Measurements from ENCODE around the gene TSPAN9. TPM values are rescaled to one million over a fixed set of nuclear protein-coding genes. Genes with fewer than 3 reads are reported as not detected.
A peak's percentile ranks its signal among the peaks of the same experiment; 100 is the strongest.

The TSPAN9 gene
- total RNA-seq, 1 donor from 2014 or later, result 40.9 TPM

- H3K27ac ChIP-seq (ENCODE audit: low read depth, low read length), result no peak overlapping the region
- no peak overlapping the region for H3K4me3 ChIP-seq (ENCODE audit: insufficient read depth, low read depth, low read length)
- TF ChIP-seq CTCF (IDR thresholded peaks at IDR 0.05; ENCODE audit: insufficient read depth, low read depth, low read length), result no peak
- no peak for TF ChIP-seq EZH2 (IDR thresholded peaks at IDR 0.05; ENCODE audit: insufficient read depth, low read length)
- H3K36me3 Mint-ChIP-seq (ENCODE audit: low read depth, unreplicated experiment), result peaks cover 17% of the 10 kb centered on the region
- peaks cover 29% of the 10 kb centered on the region for H3K4me1 ChIP-seq (ENCODE audit: insufficient read depth, low read length)
- no peaks in the 10 kb centered on the region for H3K9me3 ChIP-seq (ENCODE audit: insufficient read depth, low read depth, low read length)
- H3K9ac ChIP-seq (ENCODE audit: low read length), result no peak overlapping the region
- H3K9me3 Mint-ChIP-seq (ENCODE audit: unreplicated experiment), result peaks cover 3% of the 10 kb centered on the region
- no peak overlapping the region for H3K4me2 ChIP-seq (ENCODE audit: low read length)
- H3K27ac Mint-ChIP-seq (ENCODE audit: unreplicated experiment), result no peak overlapping the region
- no peaks in the 10 kb centered on the region for H3K79me2 ChIP-seq (ENCODE audit: insufficient read depth, low read length)
- DNase-seq (ENCODE audit: low read depth) (no peak), FAIRE-seq (no peak)
- peaks cover 2% of the 10 kb centered on the region for H3K4me1 Mint-ChIP-seq (ENCODE audit: low read depth, unreplicated experiment)
- H3K27me3 Mint-ChIP-seq (ENCODE audit: low read depth, unreplicated experiment), result peaks cover 18% of the 10 kb centered on the region
- H3K27me3 ChIP-seq (ENCODE audit: insufficient read depth, low read length), result no peaks in the 10 kb centered on the region
- peaks cover 50% of the 10 kb centered on the region for H4K20me1 ChIP-seq (ENCODE audit: insufficient read depth, low read length)
- no peak overlapping the region for H2AFZ ChIP-seq (ENCODE audit: low read depth, low read length)
- no peak overlapping the region for H3K4me3 Mint-ChIP-seq (ENCODE audit: unreplicated experiment)
- peaks cover 3% of the 10 kb centered on the region for H3K36me3 ChIP-seq (ENCODE audit: insufficient read depth, low read length)
Observed at GRCh38 chr12:3277306-3277943, 200.2 kb downstream of the TSPAN9 start.

GRCh38 chr12:3278681-3279414 lies 201.7 kb downstream of the TSPAN9 start:
- no peaks in the 10 kb centered on the region for H3K27me3 ChIP-seq (ENCODE audit: insufficient read depth, low read length)
- H3K4me2 ChIP-seq (ENCODE audit: low read length), result no peak overlapping the region
- H3K79me2 ChIP-seq (ENCODE audit: insufficient read depth, low read length), result no peaks in the 10 kb centered on the region
- peaks cover 3% of the 10 kb centered on the region for H3K36me3 ChIP-seq (ENCODE audit: insufficient read depth, low read length)
- H3K36me3 Mint-ChIP-seq (ENCODE audit: low read depth, unreplicated experiment), result peaks cover 17% of the 10 kb centered on the region
- H3K9me3 ChIP-seq (ENCODE audit: insufficient read depth, low read depth, low read length), result no peaks in the 10 kb centered on the region
- no peak for FAIRE-seq
- no peak for TF ChIP-seq CTCF (IDR thresholded peaks at IDR 0.05; ENCODE audit: insufficient read depth, low read depth, low read length)
- TF ChIP-seq EZH2 (IDR thresholded peaks at IDR 0.05; ENCODE audit: insufficient read depth, low read length), result no peak
- no peak for DNase-seq (ENCODE audit: low read depth)
- peaks cover 36% of the 10 kb centered on the region for H4K20me1 ChIP-seq (ENCODE audit: insufficient read depth, low read length)
- H2AFZ ChIP-seq (ENCODE audit: low read depth, low read length), result no peak overlapping the region
- H3K4me1 ChIP-seq (ENCODE audit: insufficient read depth, low read length), result peaks cover 18% of the 10 kb centered on the region
- no peak overlapping the region for H3K9ac ChIP-seq (ENCODE audit: low read length)
- no peak overlapping the region for H3K4me3 ChIP-seq (ENCODE audit: insufficient read depth, low read depth, low read length)
- H3K27me3 Mint-ChIP-seq (ENCODE audit: low read depth, unreplicated experiment), result peaks cover 18% of the 10 kb centered on the region
- peaks cover 2% of the 10 kb centered on the region for H3K4me1 Mint-ChIP-seq (ENCODE audit: low read depth, unreplicated experiment)
- H3K27ac Mint-ChIP-seq (ENCODE audit: unreplicated experiment), result peak overlapping the region; percentile 26
- H3K27ac ChIP-seq (ENCODE audit: low read depth, low read length), result no peak overlapping the region
- no peak overlapping the region for H3K4me3 Mint-ChIP-seq (ENCODE audit: unreplicated experiment)
- peaks cover 3% of the 10 kb centered on the region for H3K9me3 Mint-ChIP-seq (ENCODE audit: unreplicated experiment)

GRCh38 chr12:3279415-3279780 lies 202.2 kb downstream of the TSPAN9 start:
- peaks cover 20% of the 10 kb centered on the region for H3K36me3 Mint-ChIP-seq (ENCODE audit: low read depth, unreplicated experiment)
- no peak overlapping the region for H3K27ac ChIP-seq (ENCODE audit: low read depth, low read length)
- peaks cover 12% of the 10 kb centered on the region for H3K4me1 ChIP-seq (ENCODE audit: insufficient read depth, low read length)

More at GRCh38 chr12:3279415-3279780, 202.2 kb downstream of the TSPAN9 start:
- H3K9me3 ChIP-seq (ENCODE audit: insufficient read depth, low read depth, low read length), result no peaks in the 10 kb centered on the region
- no peak for DNase-seq (ENCODE audit: low read depth)
- TF ChIP-seq CTCF (IDR thresholded peaks at IDR 0.05; ENCODE audit: insufficient read depth, low read depth, low read length) (no peak), EZH2 (IDR thresholded peaks at IDR 0.05; ENCODE audit: insufficient read depth, low read length) (no peak)
- no peaks in the 10 kb centered on the region for H3K27me3 ChIP-seq (ENCODE audit: insufficient read depth, low read length)
- no peak overlapping the region for H3K4me3 Mint-ChIP-seq (ENCODE audit: unreplicated experiment)
- no peak overlapping the region for H2AFZ ChIP-seq (ENCODE audit: low read depth, low read length)
- H3K27me3 Mint-ChIP-seq (ENCODE audit: low read depth, unreplicated experiment), result peaks cover 20% of the 10 kb centered on the region
- no peak overlapping the region for H3K27ac Mint-ChIP-seq (ENCODE audit: unreplicated experiment)
- H3K4me1 Mint-ChIP-seq (ENCODE audit: low read depth, unreplicated experiment), result peaks cover 2% of the 10 kb centered on the region
- peaks cover 31% of the 10 kb centered on the region for H4K20me1 ChIP-seq (ENCODE audit: insufficient read depth, low read length)
- no peak overlapping the region for H3K9ac ChIP-seq (ENCODE audit: low read length)
- peaks cover 3% of the 10 kb centered on the region for H3K36me3 ChIP-seq (ENCODE audit: insufficient read depth, low read length)
- no peak overlapping the region for H3K4me3 ChIP-seq (ENCODE audit: insufficient read depth, low read depth, low read length)
- H3K9me3 Mint-ChIP-seq (ENCODE audit: unreplicated experiment), result peaks cover 3% of the 10 kb centered on the region
- H3K79me2 ChIP-seq (ENCODE audit: insufficient read depth, low read length), result no peaks in the 10 kb centered on the region
- no peak for FAIRE-seq
- H3K4me2 ChIP-seq (ENCODE audit: low read length), result no peak overlapping the region
